Heart left ventricle (tissue), 16 donors: Measurements from ENCODE around the gene NCAPG2. TPM values are rescaled to one million over a fixed set of nuclear protein-coding genes. Genes with fewer than 3 reads are reported as not detected.

Experiments used
- ATAC-seq, 4 donors: fragments of 200-7000 bp; cut with Tn5 transposase; one replicate each; pipeline ENCODE4 v1.9.1; 2020 to 2022; ENCODE audit warnings: moderate library complexity in 4 of 4, mild to moderate bottlenecking in 3 of 4, moderate number of reproducible peaks in 1 of 4
- DNase-seq, 5 donors: peaks; one replicate each; pipeline ENCODE4 v3.0.0-alpha.2; 2020
- H3K27ac ChIP-seq, 12 donors: fragments of 200-600 bp; sonication (generic) in 4 of 12; one replicate each; pipeline versions ENCODE4 v1.5.0 to v1.8.0; 2016 to 2022; ENCODE audit warnings: mild to moderate bottlenecking in 2 of 12
- H3K27me3 ChIP-seq, 9 donors: fragments of 200-600 bp; sonication (generic) in 2 of 9; one replicate each; pipeline versions ENCODE4 v1.5.1 to v1.8.0; 2016 to 2022; ENCODE audit warnings: mild to moderate bottlenecking in 3 of 9
- H3K36me3 ChIP-seq, 9 donors: fragments of 200-600 bp; sonication (generic) in 2 of 9; one replicate each; pipeline versions ENCODE4 v1.5.0 to v1.8.0; 2018 to 2022; ENCODE audit warnings: mild to moderate bottlenecking in 2 of 9
- H3K4me1 ChIP-seq, 12 donors: fragments of 200-600 bp; sonication (generic) in 4 of 12; one replicate each; pipeline versions ENCODE4 v1.5.0 to v1.8.0; 2016 to 2022; ENCODE audit warnings: mild to moderate bottlenecking in 3 of 12
- H3K4me3 ChIP-seq, 12 donors: fragments of 200-600 bp; sonication (generic) in 4 of 12; one replicate each; pipeline versions ENCODE4 v1.5.0 to v1.8.0; 2017 to 2022; ENCODE audit warnings: mild to moderate bottlenecking in 9 of 12, moderate library complexity in 4 of 12
- H3K9me3 ChIP-seq, 12 donors: fragments of 200-600 bp; sonication (generic) in 4 of 12; one replicate each; pipeline versions ENCODE4 v1.5.0 to v1.8.0; 2016 to 2022; ENCODE audit warnings: mild to moderate bottlenecking in 1 of 12
- POLR2A ChIP-seq, 2 donors: fragments of 450-650 bp; IDR thresholded peaks; one replicate each; pipeline ENCODE4 v1.6.1; 2017; ENCODE audit warnings: antibody characterized with exemption in 2 of 2, mild to moderate bottlenecking in 2 of 2, moderate library complexity in 2 of 2
- WGBS, 4 donors: extraction: QIAGEN DNeasy Blood & Tissue Kit in 2 of 4; methylation state at CpG; one replicate each; pipeline versions ENCODE4 v1.1.5 to v1.1.7; 2013 to 2018; 5-methylcytosine and 5-hydroxymethylcytosine counted together
- intact Hi-C, 10 donors: fragments of 100-400 bp; cut with DNase I; formaldehyde crosslinking; loops; one replicate each; pipeline versions ENCODE4 v1.11.1 to v1.14.2; 2022
- polyA plus RNA-seq, 2 donors: library from polyadenylated mRNA; stranded (reverse); fragments of 200-250 nt; gene quantifications; one replicate each; pipeline ENCODE4 v1.2.3, GENCODE V29; 2013
- total RNA-seq, 9 donors: library from RNA; depleted of rRNA in 2 of 9; stranded (reverse); fragments of >200 nt in 2 of 9; fragmentation: NEBNext Ultra II Directional in 3 of 9; extraction: Animal tissue kit (Norgen Biotek cat#: 25700) in 3 of 9; gene quantifications; one replicate each; pipeline versions ENCODE4 v1.1.0 to v1.2.4, GENCODE V29; 2016 to 2023
- TF ChIP-seq, protein P1 (sequence below), 12 donors: fragments of 200-600 bp; sonication (generic) in 4 of 12; IDR thresholded peaks; one replicate each; pipeline versions ENCODE4 v1.5.0 to v1.8.0; 2018 to 2022; ENCODE audit warnings: antibody characterized with exemption in 12 of 12, mild to moderate bottlenecking in 5 of 12
- donor health status: ischemic (EF 13 %, LVEDD 7.1; RV severe dilation, severe dysfunction).
- donor health status: healthy with polysubstance abuse.
- donor health status: DM: no; HTN: yes; CAD: no.
- donor health status: DM: no; HTN: no; CAD: no.
- donor health status: ischemic (EF 25% LVEDD 6.9; RV normal size, moderate dysfunction).
- donor health status: ischemic (EF 25% LVEDD 5.7; RV mildly dilated, moderate dysfunction).
- donor health status: healthy.
- donor health status: DM: yes; HTN: yes; CAD: no.
- donor health status: ischemic (EF 35%, LVEDD 5.7; RV mildly dilated, moderate dysfunction).
- donor health status: nonischemic (EF 11% LVEDD 7.7; RV severe dilation, severe dysfunction).
- donor health status: DM: yes; HTN: yes; CAD: no.
- donor health status: PGD.
- donor health status: ischemic (EF 29% LVEDD 5.4; RV normal size, mild dysfunction).
- donor health status: nonischemic (EF 23%, LVEDD 6.1; RV moderate dilation, normal function).

The NCAPG2 gene
- total and polyA plus RNA-seq, 11 donors, result 1.1 to 12.5 (median 4.1) TPM

DNA sequence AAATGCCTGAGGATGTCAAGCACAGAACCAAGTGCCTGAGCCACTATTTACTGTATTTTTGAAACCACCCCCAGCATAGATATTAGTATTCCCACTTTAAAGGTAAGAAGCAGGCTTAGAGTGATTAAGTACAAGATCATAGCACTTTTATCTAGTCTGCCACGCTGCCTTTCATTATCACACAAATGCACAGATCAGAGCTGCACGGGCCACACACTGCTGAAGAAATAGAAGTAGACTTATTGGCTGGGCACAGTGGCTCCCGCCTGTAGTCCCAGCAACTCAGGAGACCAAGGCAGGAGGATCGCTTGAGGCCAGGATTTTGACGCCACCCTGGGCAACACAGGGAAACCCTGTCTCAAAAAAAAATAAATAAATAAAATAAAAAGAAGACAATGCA, 38.2 kb downstream of the NCAPG2 start:
- TF ChIP-seq, protein P1, sequence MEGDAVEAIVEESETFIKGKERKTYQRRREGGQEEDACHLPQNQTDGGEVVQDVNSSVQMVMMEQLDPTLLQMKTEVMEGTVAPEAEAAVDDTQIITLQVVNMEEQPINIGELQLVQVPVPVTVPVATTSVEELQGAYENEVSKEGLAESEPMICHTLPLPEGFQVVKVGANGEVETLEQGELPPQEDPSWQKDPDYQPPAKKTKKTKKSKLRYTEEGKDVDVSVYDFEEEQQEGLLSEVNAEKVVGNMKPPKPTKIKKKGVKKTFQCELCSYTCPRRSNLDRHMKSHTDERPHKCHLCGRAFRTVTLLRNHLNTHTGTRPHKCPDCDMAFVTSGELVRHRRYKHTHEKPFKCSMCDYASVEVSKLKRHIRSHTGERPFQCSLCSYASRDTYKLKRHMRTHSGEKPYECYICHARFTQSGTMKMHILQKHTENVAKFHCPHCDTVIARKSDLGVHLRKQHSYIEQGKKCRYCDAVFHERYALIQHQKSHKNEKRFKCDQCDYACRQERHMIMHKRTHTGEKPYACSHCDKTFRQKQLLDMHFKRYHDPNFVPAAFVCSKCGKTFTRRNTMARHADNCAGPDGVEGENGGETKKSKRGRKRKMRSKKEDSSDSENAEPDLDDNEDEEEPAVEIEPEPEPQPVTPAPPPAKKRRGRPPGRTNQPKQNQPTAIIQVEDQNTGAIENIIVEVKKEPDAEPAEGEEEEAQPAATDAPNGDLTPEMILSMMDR (IDR thresholded peaks at IDR 0.05), result no peak
- TF ChIP-seq POLR2A (IDR thresholded peaks at IDR 0.05), result no peak
- no peak overlapping the region for H3K27ac ChIP-seq
- H3K4me1 ChIP-seq, result no peaks in the 10 kb centered on the region
- H3K9me3 ChIP-seq, result no peaks in the 10 kb centered on the region
- no peak for DNase-seq
- WGBS, 4 donors, result 95 to 96% (median 96%) methylated on average over 5 of the region's 5 CpGs
- intact Hi-C loops, result no loop called here
- no peaks in the 10 kb centered on the region for H3K27me3 ChIP-seq
- no peak for ATAC-seq
- peaks cover 0 to 45% (median 7%) of the 10 kb centered on the region in 9 donors for H3K36me3 ChIP-seq
- no peak overlapping the region for H3K4me3 ChIP-seq

DNA sequence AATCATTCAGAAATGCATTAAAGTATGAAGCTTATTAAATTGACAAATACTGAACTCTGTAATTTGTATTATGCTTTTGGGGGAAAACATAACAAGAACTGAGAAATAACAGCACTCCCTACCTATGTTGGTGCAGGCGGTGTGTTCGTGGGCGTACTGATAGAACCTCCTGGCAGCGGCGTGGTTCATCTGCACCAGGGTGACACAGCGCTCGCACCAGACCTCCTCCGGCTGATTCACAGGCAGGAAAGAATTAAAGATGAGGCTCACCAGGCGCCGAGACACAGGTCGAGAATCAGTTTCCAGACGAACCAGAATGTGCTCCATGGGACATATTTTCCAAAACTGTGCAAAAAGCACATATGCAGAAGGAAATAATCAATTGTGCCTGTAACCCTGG, 40.2 kb downstream of the NCAPG2 start:
- no peak for TF ChIP-seq POLR2A (IDR thresholded peaks at IDR 0.05)
- TF ChIP-seq, protein P1 (IDR thresholded peaks at IDR 0.05), result no peak
- Histone ChIP-seq H3K27me3 (no peaks in the 10 kb centered on the region), H3K27ac (no peak overlapping the region), H3K4me3 (no peak overlapping the region), H3K9me3 (no peaks in the 10 kb centered on the region), H3K4me1 (no peaks in the 10 kb centered on the region), H3K36me3 (peaks cover 0 to 31% (median 6%) of the 10 kb centered on the region in 9 donors)
- 96 to 98% (median 96%) methylated on average over 12 of the region's 12 CpGs for WGBS, 4 donors
- no peak for ATAC-seq
- intact Hi-C loops, result no loop called here
- DNase-seq, result no peak

DNA sequence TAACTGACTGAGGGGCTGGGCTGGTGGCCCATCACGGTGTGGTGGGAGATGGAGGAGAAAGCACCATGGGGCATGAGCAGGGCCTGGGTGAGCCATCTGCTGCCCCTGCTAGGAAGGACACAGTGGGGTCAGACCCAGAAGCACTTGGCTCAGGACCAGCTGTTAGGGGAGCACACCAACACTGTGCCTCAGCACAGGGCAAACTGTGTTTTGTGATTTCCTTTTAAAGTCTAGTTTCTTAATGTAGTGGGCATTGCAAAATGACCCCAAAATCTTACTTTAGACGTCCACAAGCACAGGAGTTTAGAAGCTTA, 41.2 kb downstream of the NCAPG2 start:
- Histone ChIP-seq H3K27ac (no peak overlapping the region), H3K27me3 (no peaks in the 10 kb centered on the region), H3K4me1 (no peaks in the 10 kb centered on the region), H3K9me3 (no peaks in the 10 kb centered on the region), H3K36me3 (peaks cover 0 to 31% (median 6%) of the 10 kb centered on the region in 9 donors), H3K4me3 (no peak overlapping the region)
- ATAC-seq, result peak in 1 of 4 donors; percentile 48
- intact Hi-C loops, result no loop called here
- TF ChIP-seq POLR2A (IDR thresholded peaks at IDR 0.05), result no peak
- TF ChIP-seq, protein P1 (IDR thresholded peaks at IDR 0.05), result no peak
- WGBS, 4 donors, result 83 to 89% (median 86%) methylated on average over 2 of the region's 2 CpGs
- DNase-seq, result no peak

DNA sequence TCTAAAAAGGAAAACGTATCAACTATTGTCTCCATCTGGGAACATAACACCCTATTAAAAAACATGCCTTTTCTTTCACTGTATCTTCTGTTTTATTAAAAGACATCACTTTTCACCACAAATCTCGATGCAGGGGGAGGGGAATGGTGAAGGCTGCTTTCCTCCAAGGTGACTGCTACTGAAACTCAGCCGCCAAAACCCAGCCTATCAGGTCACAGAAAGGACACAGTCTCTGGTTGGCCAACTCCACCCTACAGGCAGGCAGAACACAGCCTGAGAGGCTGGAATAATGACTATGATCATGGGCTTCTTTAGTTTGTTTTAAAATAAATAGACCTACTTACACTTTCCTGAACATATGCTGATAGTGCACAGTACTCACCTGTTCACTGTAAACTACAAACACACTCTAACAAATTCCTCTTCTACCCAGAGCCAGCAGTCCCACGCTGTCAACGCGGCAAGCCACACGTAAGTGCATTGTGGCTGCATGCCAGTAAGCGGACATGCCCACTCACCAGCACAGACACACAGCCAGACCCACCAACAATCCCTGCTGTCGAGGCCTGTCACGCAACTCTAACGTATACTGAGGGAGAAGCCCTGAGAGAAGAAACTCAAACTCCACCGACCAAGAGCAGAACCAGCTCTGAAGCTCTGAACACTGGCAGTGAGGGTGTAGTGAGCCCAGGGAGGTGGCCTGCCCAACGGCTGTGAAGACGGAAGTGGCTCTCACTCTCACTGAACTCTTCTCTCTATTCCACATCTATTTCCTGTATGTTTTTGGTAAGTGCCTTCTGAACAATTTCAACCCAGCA, 41.8 kb downstream of the NCAPG2 start:
- H3K4me1 ChIP-seq, result no peaks in the 10 kb centered on the region
- no peak overlapping the region for H3K4me3 ChIP-seq
- DNase-seq (peak in 1 of 5 donors; percentile 30), ATAC-seq (peak in 3 of 4 donors; percentile 56 to 69 (median 64))
- H3K36me3 ChIP-seq, result peaks cover 0 to 31% (median 6%) of the 10 kb centered on the region in 9 donors
- no peak overlapping the region for H3K27ac ChIP-seq
- H3K27me3 ChIP-seq, result no peaks in the 10 kb centered on the region
- no peak for TF ChIP-seq POLR2A (IDR thresholded peaks at IDR 0.05)
- TF ChIP-seq, protein P1 (IDR thresholded peaks at IDR 0.05), result no peak
- no peaks in the 10 kb centered on the region for H3K9me3 ChIP-seq
- intact Hi-C loops, result no loop called here
- WGBS, 4 donors, result 56 to 70% (median 61%) methylated on average over 14 of the region's 14 CpGs
